Measurements from ENCODE around the gene PGR. TPM values are rescaled to one million over a fixed set of nuclear protein-coding genes. Genes with fewer than 3 reads are reported as not detected.

PGR gene
- polyA plus RNA-seq, 1 of the 3 experiments (the other 2 are of a cell fraction): not detected

GRCh38 chr11:101126551-101127196 lies 2.9 kb downstream of the PGR start:
- no peaks in the 10 kb centered on the region for H3K79me2 ChIP-seq (ENCODE audit: insufficient read depth)
- peak overlapping the region; percentile 30; the same call in 1 of the 2 replicates for H2AFZ ChIP-seq (ENCODE audit: low read depth)
- no peaks in the 10 kb centered on the region for H3K9me3 ChIP-seq
- 11% methylated on average over 18 of the region's 18 CpGs for WGBS (ENCODE audit: low lambda C conversion rate)
- peaks cover 34% of the 10 kb centered on the region for H3K27me3 ChIP-seq (ENCODE audit: insufficient read depth)
- H3K4me2 ChIP-seq: peak overlapping the region; percentile 61
- POLR2A ChIA-PET: no interaction called here
- TF ChIP-seq TEAD4 (IDR thresholded peaks at IDR 0.05; ENCODE audit: borderline replicate concordance, insufficient read depth) (no peak), MEF2A (IDR thresholded peaks at IDR 0.05; ENCODE audit: borderline replicate concordance, low read depth) (no peak), YY1 (IDR thresholded peaks at IDR 0.05; ENCODE audit: low read depth) (no peak), MAX (IDR thresholded peaks at IDR 0.05; ENCODE audit: low read depth) (no peak), RAD21 (IDR thresholded peaks at IDR 0.05; ENCODE audit: low read length) (no peak), FOSL2 (IDR thresholded peaks at IDR 0.05; ENCODE audit: borderline replicate concordance, low read depth) (no peak), TCF12 (IDR thresholded peaks at IDR 0.05) (no peak), CHD2 (IDR thresholded peaks at IDR 0.05; ENCODE audit: low read length, partially characterized antibody) (no peak), FOXM1 (IDR thresholded peaks at IDR 0.05; ENCODE audit: low read depth) (no peak), RFX5 (IDR thresholded peaks at IDR 0.05; ENCODE audit: low read length) (no peak), ELF1 (IDR thresholded peaks at IDR 0.05) (no peak)
- TF ChIP-seq, protein P1, sequence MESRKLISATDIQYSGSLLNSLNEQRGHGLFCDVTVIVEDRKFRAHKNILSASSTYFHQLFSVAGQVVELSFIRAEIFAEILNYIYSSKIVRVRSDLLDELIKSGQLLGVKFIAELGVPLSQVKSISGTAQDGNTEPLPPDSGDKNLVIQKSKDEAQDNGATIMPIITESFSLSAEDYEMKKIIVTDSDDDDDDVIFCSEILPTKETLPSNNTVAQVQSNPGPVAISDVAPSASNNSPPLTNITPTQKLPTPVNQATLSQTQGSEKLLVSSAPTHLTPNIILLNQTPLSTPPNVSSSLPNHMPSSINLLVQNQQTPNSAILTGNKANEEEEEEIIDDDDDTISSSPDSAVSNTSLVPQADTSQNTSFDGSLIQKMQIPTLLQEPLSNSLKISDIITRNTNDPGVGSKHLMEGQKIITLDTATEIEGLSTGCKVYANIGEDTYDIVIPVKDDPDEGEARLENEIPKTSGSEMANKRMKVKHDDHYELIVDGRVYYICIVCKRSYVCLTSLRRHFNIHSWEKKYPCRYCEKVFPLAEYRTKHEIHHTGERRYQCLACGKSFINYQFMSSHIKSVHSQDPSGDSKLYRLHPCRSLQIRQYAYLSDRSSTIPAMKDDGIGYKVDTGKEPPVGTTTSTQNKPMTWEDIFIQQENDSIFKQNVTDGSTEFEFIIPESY (IDR thresholded peaks at IDR 0.05; ENCODE audit: borderline replicate concordance, low read depth): no peak
- CTCF ChIA-PET: no interaction called here
- peaks cover 0 to 3% of the 10 kb centered on the region in 2 experiments; a peak in 1 of 4 replicates for H3K4me1 ChIP-seq (ENCODE audit: control insufficient read depth in 1 of 2, insufficient read depth in 2 of 2, low read depth in 1 of 2, low read length in 1 of 2)
- DNase-seq: no peak
- peak overlapping the region; percentile 27 to 31; a peak in 2 of 4 replicates for H3K4me3 ChIP-seq (ENCODE audit: low read depth in 2 of 2, low read length in 1 of 2)
- H3K9ac ChIP-seq: no peak overlapping the region
- no peaks in the 10 kb centered on the region for H3F3A ChIP-seq (replicated peaks; ENCODE audit: insufficient read depth)
- H3K9me2 ChIP-seq: no peaks in the 10 kb centered on the region
- H3K36me3 ChIP-seq (replicated peaks in 1 of 2; ENCODE audit: control insufficient read depth in 1 of 2, insufficient read depth in 2 of 2, low read length in 1 of 2): no peaks in the 10 kb centered on the region
- H3K27ac ChIP-seq (ENCODE audit: low read depth in 2 of 2, low read length in 1 of 2): no peak overlapping the region
- H4K20me1 ChIP-seq (ENCODE audit: insufficient read depth): no peaks in the 10 kb centered on the region

DNA sequence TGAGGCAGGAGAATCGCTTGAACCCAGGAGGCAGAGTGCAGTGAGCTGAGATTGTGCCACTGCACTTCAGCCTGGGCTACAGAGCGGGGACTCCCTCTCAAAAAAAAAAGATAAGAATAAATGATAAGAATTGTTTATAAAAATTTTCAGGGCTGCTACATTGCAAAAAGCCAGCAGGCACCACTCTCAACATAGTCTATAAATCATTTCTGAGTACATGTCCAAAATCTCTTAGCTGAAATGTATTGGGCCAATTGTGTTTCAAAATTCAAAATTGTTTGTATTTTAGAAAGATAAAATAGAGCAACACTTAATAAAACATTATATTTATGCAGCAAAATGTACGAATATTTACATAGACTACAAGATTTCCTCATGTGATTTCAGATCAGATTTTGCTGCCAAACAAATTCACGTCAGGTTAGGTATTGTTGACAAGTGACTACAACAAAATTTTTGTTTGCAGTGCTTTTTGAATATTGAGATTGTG lies 13.9 kb downstream of the PGR start:
- Histone ChIP-seq H3K4me1 (ENCODE audit: control insufficient read depth in 1 of 2, insufficient read depth in 2 of 2, low read depth in 1 of 2, low read length in 1 of 2) (no peaks in the 10 kb centered on the region), H3K9ac (no peak overlapping the region), H3K36me3 (replicated peaks in 1 of 2; ENCODE audit: control insufficient read depth in 1 of 2, insufficient read depth in 2 of 2, low read length in 1 of 2) (no peaks in the 10 kb centered on the region), H3K4me2 (no peak overlapping the region), H3F3A (replicated peaks; ENCODE audit: insufficient read depth) (no peaks in the 10 kb centered on the region), H4K20me1 (ENCODE audit: insufficient read depth) (no peaks in the 10 kb centered on the region), H3K9me2 (no peaks in the 10 kb centered on the region), H3K27ac (ENCODE audit: low read depth in 2 of 2, low read length in 1 of 2) (no peak overlapping the region), H3K4me3 (ENCODE audit: low read depth in 2 of 2, low read length in 1 of 2) (no peak overlapping the region), H3K79me2 (ENCODE audit: insufficient read depth) (no peaks in the 10 kb centered on the region), H3K27me3 (ENCODE audit: insufficient read depth) (no peaks in the 10 kb centered on the region), H3K9me3 (no peaks in the 10 kb centered on the region), H2AFZ (ENCODE audit: low read depth) (no peak overlapping the region)
- DNase-seq: no peak
- POLR2A ChIA-PET: no interaction called here
- CTCF ChIA-PET: no interaction called here
- WGBS (ENCODE audit: low lambda C conversion rate): 2% methylated on average over 4 of the region's 4 CpGs
- TF ChIP-seq, protein P1 (IDR thresholded peaks at IDR 0.05; ENCODE audit: borderline replicate concordance, low read depth): no peak
- no peak for TF ChIP-seq TAF1 (IDR thresholded peaks at IDR 0.05; ENCODE audit: borderline replicate concordance, low read depth, low read length)
- TF ChIP-seq SMC3 (IDR thresholded peaks at IDR 0.05; ENCODE audit: low read depth, low read length): no peak
- no peak for TF ChIP-seq MEF2A (IDR thresholded peaks at IDR 0.05; ENCODE audit: borderline replicate concordance, low read depth)
- TF ChIP-seq, protein P2, sequence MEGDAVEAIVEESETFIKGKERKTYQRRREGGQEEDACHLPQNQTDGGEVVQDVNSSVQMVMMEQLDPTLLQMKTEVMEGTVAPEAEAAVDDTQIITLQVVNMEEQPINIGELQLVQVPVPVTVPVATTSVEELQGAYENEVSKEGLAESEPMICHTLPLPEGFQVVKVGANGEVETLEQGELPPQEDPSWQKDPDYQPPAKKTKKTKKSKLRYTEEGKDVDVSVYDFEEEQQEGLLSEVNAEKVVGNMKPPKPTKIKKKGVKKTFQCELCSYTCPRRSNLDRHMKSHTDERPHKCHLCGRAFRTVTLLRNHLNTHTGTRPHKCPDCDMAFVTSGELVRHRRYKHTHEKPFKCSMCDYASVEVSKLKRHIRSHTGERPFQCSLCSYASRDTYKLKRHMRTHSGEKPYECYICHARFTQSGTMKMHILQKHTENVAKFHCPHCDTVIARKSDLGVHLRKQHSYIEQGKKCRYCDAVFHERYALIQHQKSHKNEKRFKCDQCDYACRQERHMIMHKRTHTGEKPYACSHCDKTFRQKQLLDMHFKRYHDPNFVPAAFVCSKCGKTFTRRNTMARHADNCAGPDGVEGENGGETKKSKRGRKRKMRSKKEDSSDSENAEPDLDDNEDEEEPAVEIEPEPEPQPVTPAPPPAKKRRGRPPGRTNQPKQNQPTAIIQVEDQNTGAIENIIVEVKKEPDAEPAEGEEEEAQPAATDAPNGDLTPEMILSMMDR (IDR thresholded peaks at IDR 0.05): no peak

All from SK-N-SH (cell line).